NCI-H128 (cell line): Measurements from ENCODE around the gene RIC3.

Experiments
- DNase-seq: peaks from one replicate; lab custom pipeline; 2025; ENCODE audit not compliant: unreplicated experiment; lab: John Stamatoyannopoulos, UW

The RIC3 gene

GRCh38 chr11:8090756-8091155, 78.1 kb downstream of the RIC3 start:
- DNase-seq, result peak; percentile 12

- DNase-seq, result no peak
These were observed 78.9 kb downstream of the RIC3 start for GRCh38 chr11:8089791-8090510.

GRCh38 chr11:8087756-8088155, 81.1 kb downstream of the RIC3 start:
- DNase-seq, result no peak

DNA sequence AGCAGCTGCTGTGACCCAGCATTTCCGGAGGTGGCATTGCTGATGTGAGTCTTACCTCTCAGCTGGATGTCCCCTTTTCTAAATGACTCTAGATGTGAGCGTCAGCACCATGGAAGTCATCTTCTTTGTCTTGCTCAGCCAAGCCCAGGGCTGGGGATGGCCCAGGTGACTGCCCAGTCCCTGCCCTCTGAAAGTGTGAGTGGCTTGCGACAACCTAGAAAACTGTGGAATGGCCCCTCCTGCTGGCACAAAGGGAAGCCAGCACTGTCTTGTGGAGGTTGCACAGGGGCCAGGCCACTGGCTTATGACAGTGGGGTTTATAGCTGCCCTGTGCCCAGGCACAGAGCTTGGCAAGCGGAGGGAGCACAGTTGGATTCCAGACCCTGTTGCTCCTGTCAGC, 81.6 kb downstream of the RIC3 start:
- no peak for DNase-seq

GRCh38 chr11:8086571-8086970, 82.3 kb downstream of the RIC3 start:
- no peak for DNase-seq

DNA sequence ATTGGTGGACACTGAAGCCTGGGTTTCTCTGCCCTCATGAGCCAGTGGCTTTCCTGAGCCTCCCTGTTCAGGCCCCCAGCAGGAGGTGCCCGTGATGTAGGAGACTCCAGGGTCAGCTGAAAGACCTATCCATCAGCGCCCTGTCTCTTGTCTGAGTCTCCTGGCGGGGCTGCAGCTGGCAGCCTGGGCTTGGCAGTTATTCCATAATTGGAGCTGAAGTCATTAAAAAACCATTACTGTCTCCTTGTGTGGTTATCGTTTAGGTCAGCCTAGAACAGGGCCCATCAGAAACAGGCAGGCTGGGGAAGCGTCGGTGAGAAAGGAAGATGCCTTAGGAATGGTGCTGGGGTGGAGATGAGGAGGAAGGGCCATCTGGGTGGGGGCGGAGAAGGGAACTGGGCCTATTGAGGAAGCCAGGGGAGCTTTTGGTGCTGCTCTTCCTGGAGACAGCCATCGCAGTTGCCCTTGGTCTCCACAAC, 82.8 kb downstream of the RIC3 start:
- no peak for DNase-seq

GRCh38 chr11:8085011-8085645, 83.7 kb downstream of the RIC3 start:
- no peak for DNase-seq

DNA sequence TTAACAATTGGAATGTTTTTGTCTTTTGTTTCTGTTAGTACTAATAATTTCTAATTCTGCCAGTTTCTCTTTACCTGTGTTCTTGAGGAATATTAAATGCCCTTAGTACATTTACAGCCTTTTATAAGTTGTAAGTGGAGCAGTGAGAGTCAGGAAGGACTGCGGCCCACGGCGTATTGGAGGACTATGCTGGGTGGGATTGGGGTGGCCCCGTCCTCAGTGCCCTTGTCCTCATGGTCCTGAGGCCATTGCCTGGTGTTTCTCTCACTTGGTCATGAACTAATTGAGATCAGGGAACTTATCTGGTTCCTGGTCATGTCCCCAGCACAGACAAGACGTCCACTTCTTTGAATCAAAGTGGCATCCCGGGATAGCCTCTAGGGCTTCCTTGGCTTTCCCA, 84.5 kb downstream of the RIC3 start:
- no peak for DNase-seq

GRCh38 chr11:8083871-8084281, 84.9 kb downstream of the RIC3 start:
- DNase-seq, result no peak

GRCh38 chr11:8083088-8083395, 85.8 kb downstream of the RIC3 start:
- no peak for DNase-seq

GRCh38 chr11:8082391-8083087, 86.3 kb downstream of the RIC3 start:
- DNase-seq, result no peak

- no peak for DNase-seq
These were observed 87.1 kb downstream of the RIC3 start for GRCh38 chr11:8081591-8082250.

- no peak for DNase-seq
These were observed 87.9 kb downstream of the RIC3 start, which contains the start of gene TUB for GRCh38 chr11:8080674-8081590. Gene TUB, plus strand, starts transcription at chr11:8081211. Its CDS starts 300 bp downstream, at chr11:8081511.

- no peak for DNase-seq
These were observed 88.7 kb downstream of the RIC3 start for GRCh38 chr11:8080069-8080670.

DNA sequence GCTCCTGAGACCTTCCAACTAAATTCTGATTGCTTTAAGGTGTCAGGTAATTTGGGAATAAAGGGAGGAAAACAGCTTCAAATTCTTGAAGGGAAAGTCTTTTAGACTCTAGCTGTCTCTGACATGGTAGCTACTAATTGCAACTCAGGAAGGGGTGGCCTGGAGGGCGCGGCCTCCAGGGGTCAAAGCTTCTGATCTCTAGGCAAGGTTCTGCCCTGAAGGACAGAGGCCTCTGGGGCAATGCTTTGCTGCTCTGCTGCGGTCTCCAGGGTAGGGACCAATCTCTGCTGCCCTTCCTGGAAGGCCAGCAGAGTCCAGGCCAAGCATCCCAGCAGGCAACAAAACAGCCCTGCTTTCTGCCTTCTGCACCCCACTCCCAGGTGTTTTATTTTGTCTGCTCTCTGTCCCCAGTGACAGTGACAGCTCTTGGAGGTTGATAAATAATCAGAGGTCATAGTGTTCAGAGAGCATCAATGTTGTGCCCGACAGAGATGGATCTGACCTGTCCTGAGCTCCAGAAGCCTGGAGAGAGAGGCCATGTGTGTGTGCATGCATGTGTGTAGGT, 89.6 kb downstream of the RIC3 start:
- DNase-seq, result no peak

GRCh38 chr11:8075119-8075726, 93.6 kb downstream of the RIC3 start:
- DNase-seq, result no peak

DNA sequence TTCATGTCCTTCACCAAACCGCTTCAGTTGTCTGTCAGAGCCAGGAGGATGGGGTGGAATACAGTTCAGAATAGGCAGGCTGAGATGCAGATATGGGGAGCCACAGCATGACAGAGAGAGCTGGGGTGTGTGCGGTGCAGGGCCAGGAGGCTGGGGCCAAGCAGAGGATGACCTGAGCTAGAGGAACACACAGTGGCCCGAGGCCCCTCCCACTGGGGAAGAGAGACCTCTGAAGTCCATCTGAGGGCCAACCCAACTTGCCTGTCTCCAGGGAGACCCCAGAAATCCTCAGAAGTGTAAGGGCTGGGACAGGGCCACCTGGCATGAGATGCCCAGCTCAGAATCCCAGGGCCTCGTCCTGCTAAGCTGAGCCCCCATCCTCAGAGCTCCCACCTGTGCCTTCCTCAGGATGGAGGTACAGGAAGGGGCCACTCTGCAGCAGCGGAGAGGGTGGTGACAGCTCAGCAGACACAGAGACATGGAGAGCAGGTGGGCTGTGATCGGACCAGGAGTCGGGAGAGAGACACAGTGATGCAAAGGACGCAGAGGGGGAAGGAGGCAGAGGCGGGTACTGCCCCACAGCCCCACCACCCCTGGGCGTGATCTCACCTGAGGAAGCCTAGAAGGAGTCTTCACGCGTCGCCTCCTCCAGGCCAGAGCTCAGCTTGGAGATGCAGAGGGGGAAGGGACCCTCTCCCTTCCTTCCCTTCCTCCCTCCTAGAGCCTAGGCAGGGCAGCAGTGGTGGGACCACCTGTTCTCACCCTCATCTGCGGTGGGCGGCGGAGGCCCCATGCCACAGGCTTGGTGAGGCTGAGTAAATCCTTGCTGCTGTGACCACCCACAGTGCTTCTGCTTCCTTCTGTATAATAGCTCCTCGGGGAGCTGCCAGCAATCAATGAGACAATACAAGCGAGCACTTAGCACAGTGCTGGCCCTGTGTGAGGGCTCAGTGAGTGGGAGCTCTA, 96.9 kb downstream of the RIC3 start:
- DNase-seq, result no peak

DNA sequence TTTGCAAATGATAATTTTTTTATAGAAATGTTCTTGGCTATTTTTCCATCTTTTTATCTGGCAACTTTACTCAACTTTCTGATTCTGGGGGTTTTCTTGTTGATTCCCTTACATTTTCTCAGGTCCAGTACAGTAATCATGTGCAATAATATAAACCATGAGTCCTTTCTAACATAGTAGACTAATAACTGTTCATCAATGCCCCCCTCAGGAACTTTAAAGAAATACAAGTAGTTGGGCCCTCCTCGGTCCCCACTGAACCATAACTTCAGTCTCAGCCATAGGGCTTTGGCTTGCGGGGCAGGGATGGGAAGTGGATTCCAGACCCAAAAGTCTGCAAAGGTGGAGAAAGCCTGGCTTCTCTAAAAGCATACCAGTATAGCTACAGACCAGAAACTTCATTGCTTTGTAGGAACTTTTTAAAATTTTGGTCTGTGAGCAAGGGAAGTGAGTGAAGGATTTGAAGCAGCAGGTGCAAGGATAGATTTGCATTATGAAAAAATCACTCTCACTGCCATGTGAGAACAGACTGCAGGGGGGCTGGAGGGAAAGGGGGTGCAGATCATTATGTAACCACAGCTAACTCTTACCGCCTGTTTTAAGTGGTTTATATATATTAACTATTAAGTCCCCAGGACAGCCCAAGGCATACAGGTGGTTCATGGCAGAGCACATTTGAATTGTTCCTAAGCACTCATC, 98.3 kb downstream of the RIC3 start:
- no peak for DNase-seq
